H1 (cell line): ENCODE data around the gene CDC42EP3. TPM values are rescaled to one million over a fixed set of nuclear protein-coding genes. Genes with fewer than 3 reads are reported as not detected.

Experiments
- CTCF ChIA-PET: fragments of 300-600 bp; sonication (Branson Sonifier 250); formaldehyde crosslinking; loops from one replicate; lab custom pipeline; 2021; ENCODE audit not compliant: partially characterized antibody; lab: Charles Lee
- POLR2A ChIA-PET: fragments of 300-600 bp; sonication (Branson Sonifier 250); formaldehyde crosslinking; loops from one replicate; lab custom pipeline; 2021; ENCODE audit warnings: inconsistent platforms; ENCODE audit not compliant: partially characterized antibody; lab: Charles Lee
- DNase-seq, 2 experiments: peaks; one replicate each; pipeline versions ENCODE4 v3.0.0 to v3.0.0-alpha.2; 2010 to 2022; ENCODE audit warnings: low spot score in 2 of 2, low read depth in 1 of 2, mixed read lengths in 1 of 2
- FAIRE-seq: peaks from 2 replicates; lab custom pipeline; 2011; peaks lifted over from hg19 to GRCh38; lab: Jason Lieb, UNC
- H2AFZ ChIP-seq: 2 replicates; pipeline ENCODE4 v1.8.1; 2012; ENCODE audit warnings: low read length, inconsistent platforms
- H2AK5ac ChIP-seq: 2 replicates; pipeline ENCODE4 v1.6.1; 2013; ENCODE audit warnings: low read depth, low read length
- H2BK120ac ChIP-seq: replicated peaks from 2 replicates; pipeline ENCODE3; 2013; ENCODE audit warnings: low read depth, low read length, inconsistent platforms
- H2BK12ac ChIP-seq: 2 replicates; pipeline ENCODE4 v1.6.1; 2013; ENCODE audit warnings: low read depth, low read length
- H2BK15ac ChIP-seq: 2 replicates; pipeline ENCODE4 v1.6.1; 2013; ENCODE audit warnings: low read length
- H2BK20ac ChIP-seq: 2 replicates; pipeline ENCODE4 v1.6.1; 2013; ENCODE audit warnings: low read length
- H2BK5ac ChIP-seq: 2 replicates; pipeline ENCODE4 v1.6.1; 2013; ENCODE audit warnings: low read depth, low read length
- H3K14ac ChIP-seq: 2 replicates; pipeline ENCODE4 v1.6.1; 2013; ENCODE audit warnings: inconsistent platforms; ENCODE audit not compliant: insufficient read length
- H3K18ac ChIP-seq: 2 replicates; pipeline ENCODE4 v1.6.1; 2013; ENCODE audit warnings: low read length; ENCODE audit errors: extremely low read depth
- H3K23ac ChIP-seq: 2 replicates; pipeline ENCODE4 v1.6.1; 2013; ENCODE audit warnings: inconsistent platforms; ENCODE audit not compliant: insufficient read length
- H3K23me2 ChIP-seq: 2 replicates; pipeline ENCODE4 v1.6.1; 2013; ENCODE audit warnings: low read depth, low read length
- H3K27ac ChIP-seq: 2 replicates; pipeline ENCODE4 v1.6.1; 2011; ENCODE audit warnings: low read depth, low read length, inconsistent platforms
- H3K27me3 ChIP-seq, 4 experiments: replicated peaks in 1 of 4; 1 replicate in 1 of 4; 2 replicates in 3 of 4; pipeline versions ENCODE4 v1.6.1 to v1.8.1; 2011 to 2013; ENCODE audit warnings: low read length in 3 of 4, mild to moderate bottlenecking in 3 of 4, inconsistent platforms in 2 of 4, mixed read lengths in 2 of 4, moderate library complexity in 1 of 4; ENCODE audit not compliant: control insufficient read depth in 3 of 4, insufficient read depth in 3 of 4; ENCODE audit errors: extremely low read depth in 1 of 4
- H3K36me3 ChIP-seq, 4 experiments: 2 replicates each; pipeline versions ENCODE4 v1.6.1 to v1.8.1; 2011 to 2013; ENCODE audit warnings: mild to moderate bottlenecking in 4 of 4, low read length in 3 of 4, moderate library complexity in 2 of 4, control low read depth in 1 of 4, inconsistent platforms in 1 of 4; ENCODE audit not compliant: insufficient read depth in 4 of 4, control insufficient read depth in 2 of 4
- H3K4ac ChIP-seq: replicated peaks from 2 replicates; pipeline ENCODE3; 2013; ENCODE audit warnings: low read length, low read depth, mixed read lengths, inconsistent platforms; ENCODE audit not compliant: insufficient read length
- H3K4me1 ChIP-seq, 4 experiments: replicated peaks in 1 of 4; 1 replicate in 1 of 4; 2 replicates in 3 of 4; pipeline versions ENCODE4 v1.6.1 to v1.8.1; 2011 to 2013; ENCODE audit warnings: low read length in 3 of 4, inconsistent platforms in 2 of 4, mixed read lengths in 1 of 4; ENCODE audit not compliant: insufficient read depth in 4 of 4, control insufficient read depth in 3 of 4
- H3K4me2 ChIP-seq, 2 experiments: 2 replicates each; pipeline versions ENCODE4 v1.6.1 to v1.8.1; 2011 to 2013; ENCODE audit warnings: low read depth in 2 of 2, low read length in 2 of 2, control low read depth in 1 of 2, inconsistent platforms in 1 of 2, mild to moderate bottlenecking in 1 of 2; ENCODE audit not compliant: insufficient read depth in 1 of 2
- H3K4me3 ChIP-seq, 4 experiments: fragments of 200-600, 300-600 bp in 1 of 4; sonication (generic), shearing (Covaris generic), sonication (Bioruptor Twin) in 1 of 4; 2 replicates each; pipeline versions ENCODE4 v1.5.1 to v1.8.1; 2011 to 2016; ENCODE audit warnings: low read length in 4 of 4, low read depth in 3 of 4, control low read depth in 2 of 4, inconsistent platforms in 2 of 4, mild to moderate bottlenecking in 2 of 4, mixed read lengths in 1 of 4, moderate library complexity in 1 of 4; ENCODE audit not compliant: insufficient read depth in 2 of 4; ENCODE audit errors: extremely low read depth in 1 of 4
- H3K56ac ChIP-seq: replicated peaks from 2 replicates; pipeline ENCODE3; 2013; ENCODE audit warnings: low read depth, mild to moderate bottlenecking, mixed read lengths, low read length, inconsistent platforms; ENCODE audit not compliant: insufficient read length
- H3K79me1 ChIP-seq: 2 replicates; pipeline ENCODE4 v1.6.1; 2013; ENCODE audit warnings: low read depth, low read length, control low read depth
- H3K79me2 ChIP-seq, 2 experiments: 2 replicates each; pipeline versions ENCODE4 v1.6.1 to v1.8.1; 2012 to 2013; ENCODE audit warnings: low read length in 2 of 2, mild to moderate bottlenecking in 2 of 2, inconsistent platforms in 1 of 2; ENCODE audit not compliant: insufficient read depth in 2 of 2, control insufficient read depth in 1 of 2
- H3K9ac ChIP-seq, 4 experiments: replicated peaks in 1 of 4; 1 replicate in 1 of 4; 2 replicates in 3 of 4; pipeline versions ENCODE4 v1.6.1 to v1.8.1; 2011 to 2013; ENCODE audit warnings: low read depth in 3 of 4, low read length in 3 of 4, control low read depth in 2 of 4, mild to moderate bottlenecking in 2 of 4, moderate library complexity in 2 of 4, inconsistent platforms in 1 of 4; ENCODE audit errors: extremely low read depth in 1 of 4
- H3K9me3 ChIP-seq, 2 experiments: 2 replicates each; pipeline versions ENCODE4 v1.6.1 to v1.8.1; 2012 to 2013; ENCODE audit warnings: mild to moderate bottlenecking in 2 of 2, moderate library complexity in 2 of 2, control low read depth in 1 of 2, inconsistent platforms in 1 of 2, low read depth in 1 of 2, low read length in 1 of 2, mixed read lengths in 1 of 2; ENCODE audit not compliant: insufficient read depth in 2 of 2
- H4K20me1 ChIP-seq, 2 experiments: replicated peaks in 1 of 2; 2 replicates each; pipeline versions ENCODE3 to v1.8.1; 2011 to 2013; ENCODE audit warnings: inconsistent platforms in 2 of 2, low read length in 2 of 2, mild to moderate bottlenecking in 1 of 2; ENCODE audit not compliant: insufficient read depth in 2 of 2, control insufficient read depth in 1 of 2
- H4K5ac ChIP-seq: 2 replicates; pipeline ENCODE4 v1.6.1; 2013; ENCODE audit warnings: low read length, low read depth, mixed read lengths, inconsistent platforms; ENCODE audit not compliant: insufficient read length
- H4K8ac ChIP-seq: 2 replicates; pipeline ENCODE4 v1.8.0; 2013; ENCODE audit warnings: mild to moderate bottlenecking, moderate library complexity, low read length, inconsistent platforms; ENCODE audit not compliant: insufficient read depth; ENCODE audit errors: extremely low read depth
- H4K91ac ChIP-seq: replicated peaks from 2 replicates; pipeline ENCODE3; 2013; ENCODE audit warnings: low read length, mixed read lengths, inconsistent platforms; ENCODE audit not compliant: insufficient read length
- ASH2L ChIP-seq: fragments of 200-600, 300-600 bp; sonication (generic); IDR thresholded peaks from one replicate; pipeline ENCODE4 v1.7.1; 2017; ENCODE audit warnings: low read length
- ATF2 ChIP-seq: IDR thresholded peaks from 2 replicates; pipeline ENCODE4 v1.6.1; 2012; ENCODE audit warnings: low read length, inconsistent platforms
- CBX5 ChIP-seq: fragments of 300-800, 300-1000 bp; sonication (generic); IDR thresholded peaks from 2 replicates; pipeline ENCODE4 v1.7.1; 2016; ENCODE audit warnings: antibody characterized with exemption, low read length, low read depth
- PHF8 ChIP-seq: fragments of 200-600 bp; sonication (generic); conservative IDR thresholded peaks from 2 replicates; pipeline ENCODE4 v1.7.1; 2012; ENCODE audit warnings: low read depth, mild to moderate bottlenecking, inconsistent platforms, low read length, moderate library complexity
- RBBP5 ChIP-seq: IDR thresholded peaks from 2 replicates; pipeline ENCODE4 v1.7.1; 2012; ENCODE audit warnings: low read depth, mild to moderate bottlenecking, inconsistent platforms, low read length, moderate library complexity, borderline replicate concordance
- RNF2 ChIP-seq: fragments of 200-900, 300-1000 bp; sonication (generic); IDR thresholded peaks from 2 replicates; pipeline ENCODE4 v1.7.1; 2016; ENCODE audit warnings: borderline replicate concordance, low read depth, mild to moderate bottlenecking, antibody characterized with exemption, low read length; ENCODE audit not compliant: poor library complexity, severe bottlenecking; ENCODE audit errors: missing control alignments
- ZNF274 ChIP-seq: IDR thresholded peaks from 2 replicates; pipeline ENCODE4 v1.7.0; 2012; ENCODE audit warnings: low read length, borderline replicate concordance; ENCODE audit errors: extremely low read depth
- WGBS, 2 experiments: shearing (Covaris generic) in 1 of 2; methylation state at CpG; one replicate each; pipeline versions ENCODE4 v1.1.6 to v1.1.7; 2013 to 2015; ENCODE audit warnings: low lambda C conversion rate in 2 of 2, mixed read lengths in 2 of 2, inconsistent platforms in 1 of 2, low coverage in 1 of 2, missing lambda C conversion rate in 1 of 2; ENCODE audit not compliant: insufficient replicate concordance in 2 of 2, insufficient coverage in 1 of 2, insufficient read length in 1 of 2; ENCODE audit errors: extremely low coverage in 1 of 2, missing lambda C conversion rate in 1 of 2; 5-methylcytosine and 5-hydroxymethylcytosine counted together
- polyA plus RNA-seq, 7 experiments: library from polyadenylated mRNA; depleted of rRNA in 3 of 7; stranded (reverse) in 5 of 7; unstranded in 2 of 7; fragments of >200 nt in 5 of 7; fragments of 200-250 nt in 2 of 7; gene quantifications; 1 replicate in 5 of 7; 2 replicates in 1 of 7; 4 replicates in 1 of 7; pipeline versions ENCODE4 v1.2.1 to v1.2.3, GENCODE V29; 2011 to 2013; ENCODE audit warnings: missing spikeins in 2 of 7, mixed read lengths in 2 of 7
- total RNA-seq: library from RNA; stranded (reverse); fragmentation: NEBNext Ultra II Directional; extraction: Animal tissue kit (Norgen Biotek cat#: 25700); gene quantifications from 2 replicates; pipeline ENCODE4 v1.2.1, GENCODE V29; 2021

The CDC42EP3 gene
- total and polyA plus RNA-seq, 2 of the 8 experiments (the other 6 are each of a cell fraction or from before 2014, with no cell fraction given), result 18.4 to 24.7 TPM

- no peak overlapping the region for H4K91ac ChIP-seq
- no peak for TF ChIP-seq RNF2
- no peak for TF ChIP-seq RBBP5
- no peak for TF ChIP-seq ASH2L
- no peak for TF ChIP-seq CBX5
- TF ChIP-seq PHF8, result no peak
- no peak for TF ChIP-seq ATF2
- no peak for TF ChIP-seq ZNF274
- DNase-seq, result no peak
- H2BK5ac ChIP-seq, result no peak overlapping the region
- H3K79me1 ChIP-seq, result no peaks in the 10 kb centered on the region
- H2AFZ ChIP-seq, result no peak overlapping the region
- H2AK5ac ChIP-seq, result peak overlapping the region; percentile 90; the same call in 1 of the 2 replicates
- no peaks in the 10 kb centered on the region for H3K79me2 ChIP-seq
- no peak for FAIRE-seq
- H3K56ac ChIP-seq, result no peak overlapping the region
- 0 out of 8 replicates have a peak, but pooled peaks cover 0 to 1% (median 0%) of the 10 kb centered on the region in 4 experiments for H3K36me3 ChIP-seq
- no peak overlapping the region for H3K4me3 ChIP-seq
- CTCF ChIA-PET, result interaction anchor here (1.7 kb wide), 1 partner anchor 221 kb away, joined by 7 read pairs; no protein-coding TSS in a partner anchor
- 85% methylated on average over 4 of the region's 4 CpGs; no CpG with 5 or more reads in 1 of the 2 experiments for WGBS, 2 experiments
- H3K23me2 ChIP-seq, result no peaks in the 10 kb centered on the region
- POLR2A ChIA-PET, result interaction anchor here (0.7 to 1.3 kb wide), 2 partner anchors 20 to 1117 kb away, joined by 3 read pairs; no protein-coding TSS in a partner anchor
- H3K27ac ChIP-seq, result no peak overlapping the region
- H3K14ac ChIP-seq, result no peak overlapping the region
- no peaks in the 10 kb centered on the region for H4K20me1 ChIP-seq
- H3K18ac ChIP-seq, result no peak overlapping the region
- H3K9ac ChIP-seq, result no peak overlapping the region
- H4K5ac ChIP-seq, result no peak overlapping the region
- no peak overlapping the region for H2BK20ac ChIP-seq
- H2BK15ac ChIP-seq, result no peak overlapping the region
- H3K23ac ChIP-seq, result no peak overlapping the region
- H3K4me1 ChIP-seq, result no peaks in the 10 kb centered on the region
- no peaks in the 10 kb centered on the region for H3K9me3 ChIP-seq
- no peak overlapping the region for H3K4me2 ChIP-seq
- H2BK120ac ChIP-seq, result no peak overlapping the region
- H3K27me3 ChIP-seq, result no peaks in the 10 kb centered on the region
- no peak overlapping the region for H2BK12ac ChIP-seq
- H3K4ac ChIP-seq, result no peak overlapping the region
- no peak overlapping the region for H4K8ac ChIP-seq
Measured at GRCh38 chr2:37636381-37637066, 34.9 kb downstream of the CDC42EP3 start.
